K562 (cell line): Measurements from ENCODE around the gene NRSN2. TPM values are rescaled to one million over a fixed set of nuclear protein-coding genes. Genes with fewer than 3 reads are reported as not detected.

Source experiments
- ASH1L ChIP-seq: fragments of 450-650 bp; IDR thresholded peaks from 2 replicates; pipeline ENCODE4 v1.6.1; 2018; ENCODE audit warnings: borderline replicate concordance, mild to moderate bottlenecking, low read depth; ENCODE audit not compliant: partially characterized antibody
- C11orf30 ChIP-seq: fragments of 450-650 bp; IDR thresholded peaks from 2 replicates; pipeline ENCODE4 v1.6.1; 2016; ENCODE audit warnings: low read depth, mild to moderate bottlenecking
- CBX2 ChIP-seq: fragments of 200-600 bp; sonication (generic); IDR thresholded peaks from one replicate; pipeline ENCODE4 v1.6.1; 2012; ENCODE audit warnings: mild to moderate bottlenecking, low read length, inconsistent platforms; ENCODE audit not compliant: insufficient read depth, poor library complexity, severe bottlenecking
- DIDO1 ChIP-seq: fragments of 450-650 bp; IDR thresholded peaks from 2 replicates; pipeline ENCODE4 v1.6.1; 2016; ENCODE audit warnings: low read depth, missing biosample characterization, missing genetic modification characterization
- E2F3 ChIP-seq: fragments of 250-450 bp; sonication (Bioruptor Pico); IDR thresholded peaks from 2 replicates; pipeline ENCODE4 v1.4.0; 2020; ENCODE audit warnings: mild to moderate bottlenecking
- ESRRA ChIP-seq: fragments of 450-650 bp; IDR thresholded peaks from 2 replicates; pipeline ENCODE4 v1.6.1; 2014; ENCODE audit warnings: low read depth, mild to moderate bottlenecking, moderate library complexity, borderline replicate concordance
- ETS2 ChIP-seq: IDR thresholded peaks from 2 replicates; pipeline ENCODE4 v1.6.1; 2016; ENCODE audit warnings: borderline replicate concordance, missing genetic modification characterization, mild to moderate bottlenecking, moderate library complexity, missing compliant biosample characterization; ENCODE audit not compliant: poor library complexity, severe bottlenecking
- FOSL1 ChIP-seq: fragments of 200-800 bp; sonication (Bioruptor generic); conservative IDR thresholded peaks from 2 replicates; pipeline ENCODE4 v1.6.1; 2016; ENCODE audit warnings: missing genetic modification characterization, missing compliant biosample characterization
- FOXM1 ChIP-seq, 2 experiments: fragments of 450-650 bp in 1 of 2; sonication (generic) in 1 of 2; formaldehyde crosslinking in 1 of 2; IDR thresholded peaks; 2 replicates each; pipeline versions ENCODE4 v1.6.1 to v1.9.0; 2017 to 2022; ENCODE audit warnings: low read depth in 2 of 2, mild to moderate bottlenecking in 2 of 2, missing genetic modification reagents in 1 of 2, moderate library complexity in 1 of 2
- GATAD2A ChIP-seq: fragments of 450-650 bp; IDR thresholded peaks from 2 replicates; pipeline ENCODE4 v1.6.1; 2017
- KLF1 ChIP-seq: fragments of 450-650 bp; IDR thresholded peaks from 2 replicates; pipeline ENCODE4 v1.6.1; 2016; ENCODE audit warnings: missing genetic modification characterization, missing compliant biosample characterization
- MEIS2 ChIP-seq: fragments of 450-650 bp; IDR thresholded peaks from 2 replicates; pipeline ENCODE4 v1.6.1; 2014; ENCODE audit warnings: mild to moderate bottlenecking; ENCODE audit not compliant: partially characterized antibody
- NEUROD1 ChIP-seq: fragments of 150-350 bp; IDR thresholded peaks from 2 replicates; pipeline ENCODE4 v1.6.1; 2014; ENCODE audit warnings: borderline replicate concordance, low read length, low read depth; ENCODE audit not compliant: partially characterized antibody
- NR1H2 ChIP-seq: sonication (generic); formaldehyde crosslinking; IDR thresholded peaks from 2 replicates; pipeline ENCODE4 v1.4.0; 2020; ENCODE audit warnings: mild to moderate bottlenecking, missing genetic modification reagents
- NUFIP1 ChIP-seq: fragments of 450-650 bp; IDR thresholded peaks from 2 replicates; pipeline ENCODE4 v1.6.1; 2018; ENCODE audit not compliant: partially characterized antibody
- RAD51 ChIP-seq: fragments of 450-650 bp; IDR thresholded peaks from 2 replicates; pipeline ENCODE4 v1.7.1; 2016; ENCODE audit warnings: low read depth, mild to moderate bottlenecking, borderline replicate concordance
- RBM15 ChIP-seq: fragments of 200-400 bp; formaldehyde crosslinking; IDR thresholded peaks from 2 replicates; pipeline ENCODE4 v1.6.1; 2018; ENCODE audit warnings: mild to moderate bottlenecking, low read length, moderate library complexity; ENCODE audit not compliant: insufficient read depth
- SMAD3 ChIP-seq: fragments of 450-650 bp; formaldehyde crosslinking; conservative IDR thresholded peaks from 2 replicates; pipeline ENCODE4 v1.4.0; 2020; ENCODE audit warnings: mild to moderate bottlenecking
- TRIM24 ChIP-seq, 2 experiments: fragments of 450-650 bp; IDR thresholded peaks; 2 replicates each; pipeline ENCODE4 v1.6.1; 2016
- ZC3H4 ChIP-seq: sonication (generic); formaldehyde crosslinking; IDR thresholded peaks from 2 replicates; pipeline ENCODE4 v1.9.0; 2021; ENCODE audit warnings: missing genetic modification reagents, borderline replicate concordance
- ZNF217 ChIP-seq: sonication (generic); formaldehyde crosslinking; IDR thresholded peaks from 2 replicates; pipeline ENCODE4 v1.8.0; 2022; ENCODE audit warnings: mild to moderate bottlenecking, missing genetic modification reagents
- polyA plus RNA-seq, 8 experiments: library from polyadenylated mRNA; depleted of rRNA in 4 of 8; stranded (reverse) in 5 of 8; unstranded in 3 of 8; fragments of >200 nt; fragmentation: Nextera tagmentation in 2 of 8; fragmentation: Illumina TruSeq in 1 of 8; extraction: Ambion mirVana in 2 of 8; extraction: Trizol in 1 of 8; gene quantifications; 2 replicates each; pipeline versions ENCODE4 v1.2.1 to v1.2.3, GENCODE V29; 2011 to 2014; ENCODE audit warnings: inconsistent platforms in 1 of 8, missing spikeins in 1 of 8
- total RNA-seq, 7 experiments: library from RNA; depleted of rRNA in 6 of 7; stranded (reverse); fragments of >200 nt in 6 of 7; fragmentation: Illumina TruSeq in 2 of 7; extraction: Trizol in 2 of 7; gene quantifications; 2 replicates each; pipeline versions ENCODE4 v1.2.1 to v1.2.3, GENCODE V29; 2011 to 2021; ENCODE audit warnings: low replicate concordance in 1 of 7
- TF ChIP-seq, protein P1 (sequence below): fragments of 450-650 bp; IDR thresholded peaks from 2 replicates; pipeline ENCODE4 v1.6.1; 2016; ENCODE audit warnings: low read depth

Gene NRSN2
- total and polyA plus RNA-seq, 9 of the 15 experiments (the other 6 are each of a cell fraction or from before 2014, with no cell fraction given) = 7.5 to 29.7 (median 11.1) TPM

GRCh38 chr20:366719-367485, 20.0 kb downstream of the NRSN2 start (continued):
- no peak for TF ChIP-seq RBM15
- TF ChIP-seq ZNF217 (CRISPR knock-in tag) = no peak
- no peak for TF ChIP-seq C11orf30
- no peak for TF ChIP-seq KLF1
- TF ChIP-seq DIDO1 (tag) = no peak
- TF ChIP-seq NR1H2 (CRISPR knock-in tag) = no peak
- no peak for TF ChIP-seq ZC3H4 (CRISPR knock-in tag)
- TF ChIP-seq E2F3 (CRISPR knock-in tag) = no peak
- no peak for TF ChIP-seq FOSL1 (tag)
- no peak for TF ChIP-seq FOXM1 (IDR thresholded peaks at IDR 0.05; ENCODE audit: low read depth)
- no peak for TF ChIP-seq FOXM1 (CRISPR knock-in tag; IDR thresholded peaks at IDR 0.05; ENCODE audit: low read depth)
- TF ChIP-seq CBX2 = no peak
- no peak for TF ChIP-seq NUFIP1
- TF ChIP-seq ESRRA = no peak
- no peak for TF ChIP-seq NEUROD1
- no peak for TF ChIP-seq MEIS2
- TF ChIP-seq ETS2 (tag) = peak; percentile 55
- no peak for TF ChIP-seq TRIM24 (IDR thresholded peaks at IDR 0.05)
- no peak for TF ChIP-seq RAD51
- TF ChIP-seq, protein P1, sequence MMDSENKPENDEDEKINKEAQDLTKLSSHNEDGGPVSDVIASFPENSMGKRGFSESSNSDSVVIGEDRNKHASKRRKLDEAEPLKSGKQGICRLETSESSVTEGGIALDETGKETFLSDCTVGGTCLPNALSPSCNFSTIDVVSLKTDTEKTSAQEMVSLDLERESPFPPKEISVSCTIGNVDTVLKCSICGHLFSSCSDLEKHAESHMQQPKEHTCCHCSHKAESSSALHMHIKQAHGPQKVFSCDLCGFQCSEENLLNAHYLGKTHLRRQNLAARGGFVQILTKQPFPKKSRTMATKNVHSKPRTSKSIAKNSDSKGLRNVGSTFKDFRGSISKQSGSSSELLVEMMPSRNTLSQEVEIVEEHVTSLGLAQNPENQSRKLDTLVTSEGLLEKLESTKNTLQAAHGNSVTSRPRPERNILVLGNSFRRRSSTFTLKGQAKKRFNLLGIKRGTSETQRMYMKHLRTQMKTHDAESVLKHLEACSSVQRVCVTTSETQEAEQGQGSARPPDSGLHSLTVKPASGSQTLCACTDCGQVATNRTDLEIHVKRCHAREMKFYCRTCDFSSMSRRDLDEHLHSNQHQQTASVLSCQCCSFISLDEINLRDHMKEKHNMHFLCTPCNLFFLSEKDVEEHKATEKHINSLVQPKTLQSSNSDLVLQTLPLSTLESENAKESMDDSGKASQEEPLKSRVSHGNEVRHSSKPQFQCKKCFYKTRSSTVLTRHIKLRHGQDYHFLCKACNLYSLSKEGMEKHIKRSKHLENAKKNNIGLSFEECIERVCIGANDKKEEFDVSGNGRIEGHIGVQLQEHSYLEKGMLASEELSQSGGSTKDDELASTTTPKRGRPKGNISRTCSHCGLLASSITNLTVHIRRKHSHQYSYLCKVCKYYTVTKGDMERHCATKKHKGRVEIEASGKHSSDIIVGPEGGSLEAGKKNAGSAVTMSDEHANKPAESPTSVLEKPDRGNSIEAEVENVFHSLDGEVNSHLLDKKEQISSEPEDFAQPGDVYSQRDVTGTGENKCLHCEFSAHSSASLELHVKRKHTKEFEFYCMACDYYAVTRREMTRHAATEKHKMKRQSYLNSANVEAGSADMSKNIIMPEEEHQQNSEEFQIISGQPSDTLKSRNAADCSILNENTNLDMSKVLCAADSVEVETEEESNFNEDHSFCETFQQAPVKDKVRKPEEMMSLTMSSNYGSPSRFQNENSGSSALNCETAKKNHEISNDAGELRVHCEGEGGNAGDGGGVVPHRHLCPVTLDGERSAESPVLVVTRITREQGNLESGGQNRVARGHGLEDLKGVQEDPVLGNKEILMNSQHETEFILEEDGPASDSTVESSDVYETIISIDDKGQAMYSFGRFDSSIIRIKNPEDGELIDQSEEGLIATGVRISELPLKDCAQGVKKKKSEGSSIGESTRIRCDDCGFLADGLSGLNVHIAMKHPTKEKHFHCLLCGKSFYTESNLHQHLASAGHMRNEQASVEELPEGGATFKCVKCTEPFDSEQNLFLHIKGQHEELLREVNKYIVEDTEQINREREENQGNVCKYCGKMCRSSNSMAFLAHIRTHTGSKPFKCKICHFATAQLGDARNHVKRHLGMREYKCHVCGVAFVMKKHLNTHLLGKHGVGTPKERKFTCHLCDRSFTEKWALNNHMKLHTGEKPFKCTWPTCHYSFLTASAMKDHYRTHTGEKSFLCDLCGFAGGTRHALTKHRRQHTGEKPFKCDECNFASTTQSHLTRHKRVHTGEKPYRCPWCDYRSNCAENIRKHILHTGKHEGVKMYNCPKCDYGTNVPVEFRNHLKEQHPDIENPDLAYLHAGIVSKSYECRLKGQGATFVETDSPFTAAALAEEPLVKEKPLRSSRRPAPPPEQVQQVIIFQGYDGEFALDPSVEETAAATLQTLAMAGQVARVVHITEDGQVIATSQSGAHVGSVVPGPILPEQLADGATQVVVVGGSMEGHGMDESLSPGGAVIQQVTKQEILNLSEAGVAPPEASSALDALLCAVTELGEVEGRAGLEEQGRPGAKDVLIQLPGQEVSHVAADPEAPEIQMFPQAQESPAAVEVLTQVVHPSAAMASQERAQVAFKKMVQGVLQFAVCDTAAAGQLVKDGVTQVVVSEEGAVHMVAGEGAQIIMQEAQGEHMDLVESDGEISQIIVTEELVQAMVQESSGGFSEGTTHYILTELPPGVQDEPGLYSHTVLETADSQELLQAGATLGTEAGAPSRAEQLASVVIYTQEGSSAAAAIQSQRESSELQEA = no peak
- no peak for TF ChIP-seq SMAD3 (CRISPR knock-in tag)
- TF ChIP-seq GATAD2A = no peak
- TF ChIP-seq ASH1L = no peak
